GM23338 (cell line): Measurements from ENCODE around the gene OGFRL1. TPM values are rescaled to one million over a fixed set of nuclear protein-coding genes. Genes with fewer than 3 reads are reported as not detected.

ENCODE experiments used
- ATAC-seq: fragments of 200-7000 bp; cut with Tn5 transposase; 3 replicates; pipeline ENCODE4 v1.9.1; 2020
- DNase-seq: peaks from one replicate; pipeline ENCODE4 v3.0.0-alpha.2; 2015; ENCODE audit warnings: low spot score
- H2AFZ ChIP-seq: fragments of 200-600 bp; sonication (generic); 2 replicates; pipeline ENCODE4 v1.8.0; 2016; ENCODE audit warnings: antibody characterized with exemption, mild to moderate bottlenecking, moderate library complexity
- H3F3A ChIP-seq: fragments of 200-600 bp; sonication (generic); replicated peaks from 2 replicates; pipeline ENCODE4 v1.8.0; 2017; ENCODE audit warnings: antibody characterized with exemption, mixed run types, low read depth
- H3K27ac ChIP-seq: fragments of 200-600 bp; sonication (generic); 2 replicates; pipeline ENCODE4 v1.6.1; 2016; ENCODE audit warnings: low read depth
- H3K27me3 ChIP-seq: fragments of 200-600 bp; sonication (generic); 2 replicates; pipeline ENCODE4 v1.8.0; 2016; ENCODE audit warnings: mild to moderate bottlenecking, mixed run types, moderate library complexity; ENCODE audit not compliant: insufficient read depth
- H3K36me3 ChIP-seq: fragments of 200-600 bp; sonication (generic); 2 replicates; pipeline ENCODE4 v1.8.0; 2016; ENCODE audit warnings: mild to moderate bottlenecking; ENCODE audit not compliant: insufficient read depth
- H3K4me1 ChIP-seq: fragments of 200-600 bp; sonication (generic); 2 replicates; pipeline ENCODE4 v1.8.0; 2016; ENCODE audit warnings: mild to moderate bottlenecking, moderate library complexity; ENCODE audit not compliant: insufficient read depth
- H3K4me2 ChIP-seq: fragments of 200-600 bp; sonication (generic); 2 replicates; pipeline ENCODE4 v1.7.1; 2017; ENCODE audit warnings: mixed run types
- H3K4me3 ChIP-seq: fragments of 200-600 bp; sonication (generic); 2 replicates; pipeline ENCODE4 v1.6.1; 2016; ENCODE audit warnings: mixed run types
- H3K79me2 ChIP-seq: fragments of 200-600 bp; sonication (generic); replicated peaks from 2 replicates; pipeline ENCODE4 v1.8.0; 2017; ENCODE audit warnings: mild to moderate bottlenecking; ENCODE audit not compliant: insufficient read depth
- H3K9me2 ChIP-seq: fragments of 200-600 bp; sonication (generic); 2 replicates; pipeline ENCODE4 v1.8.0; 2017; ENCODE audit not compliant: insufficient read depth
- H4K20me1 ChIP-seq: fragments of 200-600 bp; sonication (generic); replicated peaks from 2 replicates; pipeline ENCODE4 v1.8.0; 2017; ENCODE audit warnings: mild to moderate bottlenecking; ENCODE audit not compliant: insufficient read depth
- H3K27ac Mint-ChIP-seq: 2 replicates; pipeline ENCODE4 v1.8.0; 2020; ENCODE audit warnings: inconsistent platforms, mild to moderate bottlenecking, moderate library complexity, mixed read lengths
- H3K27me3 Mint-ChIP-seq: 3 replicates; pipeline ENCODE4 v1.8.0; 2022; ENCODE audit warnings: low read depth, mild to moderate bottlenecking, moderate library complexity, mixed read lengths, inconsistent platforms; ENCODE audit not compliant: insufficient read depth, poor library complexity
- H3K36me3 Mint-ChIP-seq: 3 replicates; pipeline ENCODE4 v1.8.0; 2021; ENCODE audit warnings: low read depth, mild to moderate bottlenecking, inconsistent platforms, moderate library complexity, mixed read lengths
- H3K4me1 Mint-ChIP-seq: 3 replicates; pipeline ENCODE4 v1.8.0; 2020; ENCODE audit warnings: mild to moderate bottlenecking, inconsistent platforms, mixed read lengths
- H3K4me3 Mint-ChIP-seq: 3 replicates; pipeline ENCODE4 v1.8.0; 2021; ENCODE audit warnings: moderate library complexity, mild to moderate bottlenecking, inconsistent platforms, mixed read lengths
- H3K9me3 Mint-ChIP-seq: 3 replicates; pipeline ENCODE4 v1.8.0; 2020; ENCODE audit warnings: moderate library complexity, mild to moderate bottlenecking, inconsistent platforms, mixed read lengths
- CREB1 ChIP-seq: fragments of 250-450 bp; sonication (Bioruptor Pico); IDR thresholded peaks from 2 replicates; pipeline ENCODE4 v1.5.0; 2020; ENCODE audit warnings: low read depth, mild to moderate bottlenecking, moderate library complexity
- EZH2phosphoT487 ChIP-seq: fragments of 200-600 bp; sonication (generic); IDR thresholded peaks from one replicate; pipeline ENCODE4 v1.8.1; 2018; ENCODE audit warnings: antibody characterized with exemption; ENCODE audit not compliant: unreplicated experiment
- JUNB ChIP-seq: IDR thresholded peaks from one replicate; pipeline ENCODE4 v1.6.1; 2016; ENCODE audit warnings: antibody characterized with exemption; ENCODE audit not compliant: unreplicated experiment
- NANOG ChIP-seq: IDR thresholded peaks from 2 replicates; pipeline ENCODE4 v1.6.1; 2016; ENCODE audit warnings: antibody characterized with exemption, borderline replicate concordance
- POLR2AphosphoS5 ChIP-seq: IDR thresholded peaks from 2 replicates; pipeline ENCODE4 v1.6.1; 2016; ENCODE audit warnings: antibody characterized with exemption, low read depth
- STAT1 ChIP-seq: IDR thresholded peaks from one replicate; pipeline ENCODE4 v1.6.1; 2016; ENCODE audit warnings: antibody characterized with exemption; ENCODE audit not compliant: unreplicated experiment
- polyA plus RNA-seq: library from polyadenylated mRNA; unstranded; fragments of >200 nt; fragmentation: Nextera tagmentation; extraction: Ambion mirVana; gene quantifications from 2 replicates; pipeline ENCODE4 v1.2.1, GENCODE V29; 2016
- total RNA-seq: library from RNA; depleted of rRNA; stranded (reverse); fragments of >200 nt; shearing (Covaris generic); gene quantifications from 2 replicates; pipeline ENCODE4 v1.2.3, GENCODE V29; 2014
- TF ChIP-seq, protein P1 (sequence below): IDR thresholded peaks from one replicate; pipeline ENCODE4 v1.6.1; 2018; ENCODE audit warnings: antibody characterized with exemption; ENCODE audit not compliant: unreplicated experiment
- TF ChIP-seq, protein P2 (sequence below), 2 experiments: fragments of 200-600 bp in 1 of 2; sonication (generic) in 1 of 2; conservative IDR thresholded peaks; 2 replicates each; pipeline versions ENCODE4 v1.5.1 to v1.6.1; 2016 to 2017; ENCODE audit warnings: antibody characterized with exemption in 2 of 2, low read depth in 2 of 2, mild to moderate bottlenecking in 2 of 2, moderate library complexity in 1 of 2
- TF ChIP-seq, protein P3 (sequence below): fragments of 250-450 bp; sonication (Bioruptor Pico); IDR thresholded peaks from 2 replicates; pipeline ENCODE4 v1.5.0; 2020; ENCODE audit warnings: mild to moderate bottlenecking, moderate library complexity

The OGFRL1 gene
- total and polyA plus RNA-seq, 2 experiments from 2014 or later, result 4.2 to 10.0 TPM

DNA sequence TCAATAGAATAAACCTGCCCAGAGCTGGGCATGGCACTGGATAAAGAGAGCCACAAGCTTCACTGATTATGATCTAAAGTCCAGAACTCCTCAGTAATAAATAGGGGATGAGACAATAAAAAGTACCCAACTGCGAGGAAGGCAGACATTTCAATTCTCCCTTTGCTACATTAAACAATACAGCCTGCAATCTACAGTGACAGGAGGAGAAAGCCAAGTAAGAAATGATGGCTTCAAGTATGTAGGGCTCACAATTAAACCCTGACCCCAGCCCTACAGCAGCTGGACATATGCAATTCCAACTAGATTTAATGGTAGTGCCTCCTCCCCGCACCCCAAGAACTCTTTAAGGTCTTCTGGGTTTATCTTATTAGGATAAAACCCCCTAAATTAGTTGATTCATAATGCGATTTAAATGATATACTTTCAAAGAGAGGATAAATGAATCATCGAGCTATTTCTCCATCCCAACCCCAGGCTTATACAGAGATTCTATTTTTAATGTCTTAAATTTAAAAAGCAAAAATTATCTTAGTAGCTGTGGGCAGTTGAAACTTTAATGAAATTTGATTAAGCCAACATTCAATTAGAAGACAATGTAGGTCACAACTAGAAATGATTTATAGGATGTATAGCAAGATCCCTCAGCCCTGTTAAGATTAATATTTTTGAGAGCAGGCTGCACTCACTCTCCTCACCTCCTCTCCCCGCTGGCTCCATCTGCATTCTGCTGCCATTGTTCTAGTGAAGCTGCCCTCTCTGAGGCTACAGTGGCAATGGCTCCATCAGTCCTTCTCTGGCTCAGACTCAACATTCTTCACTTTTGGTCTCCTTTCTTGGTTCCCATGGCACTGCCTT, 57.1 kb downstream of the OGFRL1 start:
- Histone ChIP-seq H3K4me3 (no peak overlapping the region), H4K20me1 (no peaks in the 10 kb centered on the region), H3K4me1 (no peaks in the 10 kb centered on the region), H3K36me3 (no peaks in the 10 kb centered on the region), H2AFZ (no peak overlapping the region), H3K79me2 (no peaks in the 10 kb centered on the region), H3K4me2 (no peak overlapping the region), H3K27me3 (no peaks in the 10 kb centered on the region), H3F3A (no peaks in the 10 kb centered on the region), H3K27ac (no peak overlapping the region), H3K9me2 (0 out of 2 replicates have a peak, but pooled peaks cover 8% of the 10 kb centered on the region)
- DNase-seq (no peak), ATAC-seq (no peak)
- Mint-ChIP-seq H3K4me1 (peaks cover 16% of the 10 kb centered on the region), H3K36me3 (no peaks in the 10 kb centered on the region), H3K27me3 (no peaks in the 10 kb centered on the region), H3K27ac (no peak overlapping the region), H3K4me3 (no peak overlapping the region), H3K9me3 (no peaks in the 10 kb centered on the region)
- TF ChIP-seq CREB1 (CRISPR knock-in tag) (no peak), EZH2phosphoT487 (no peak), POLR2AphosphoS5 (no peak), JUNB (no peak), STAT1 (no peak), NANOG (no peak)
- TF ChIP-seq, protein P1, sequence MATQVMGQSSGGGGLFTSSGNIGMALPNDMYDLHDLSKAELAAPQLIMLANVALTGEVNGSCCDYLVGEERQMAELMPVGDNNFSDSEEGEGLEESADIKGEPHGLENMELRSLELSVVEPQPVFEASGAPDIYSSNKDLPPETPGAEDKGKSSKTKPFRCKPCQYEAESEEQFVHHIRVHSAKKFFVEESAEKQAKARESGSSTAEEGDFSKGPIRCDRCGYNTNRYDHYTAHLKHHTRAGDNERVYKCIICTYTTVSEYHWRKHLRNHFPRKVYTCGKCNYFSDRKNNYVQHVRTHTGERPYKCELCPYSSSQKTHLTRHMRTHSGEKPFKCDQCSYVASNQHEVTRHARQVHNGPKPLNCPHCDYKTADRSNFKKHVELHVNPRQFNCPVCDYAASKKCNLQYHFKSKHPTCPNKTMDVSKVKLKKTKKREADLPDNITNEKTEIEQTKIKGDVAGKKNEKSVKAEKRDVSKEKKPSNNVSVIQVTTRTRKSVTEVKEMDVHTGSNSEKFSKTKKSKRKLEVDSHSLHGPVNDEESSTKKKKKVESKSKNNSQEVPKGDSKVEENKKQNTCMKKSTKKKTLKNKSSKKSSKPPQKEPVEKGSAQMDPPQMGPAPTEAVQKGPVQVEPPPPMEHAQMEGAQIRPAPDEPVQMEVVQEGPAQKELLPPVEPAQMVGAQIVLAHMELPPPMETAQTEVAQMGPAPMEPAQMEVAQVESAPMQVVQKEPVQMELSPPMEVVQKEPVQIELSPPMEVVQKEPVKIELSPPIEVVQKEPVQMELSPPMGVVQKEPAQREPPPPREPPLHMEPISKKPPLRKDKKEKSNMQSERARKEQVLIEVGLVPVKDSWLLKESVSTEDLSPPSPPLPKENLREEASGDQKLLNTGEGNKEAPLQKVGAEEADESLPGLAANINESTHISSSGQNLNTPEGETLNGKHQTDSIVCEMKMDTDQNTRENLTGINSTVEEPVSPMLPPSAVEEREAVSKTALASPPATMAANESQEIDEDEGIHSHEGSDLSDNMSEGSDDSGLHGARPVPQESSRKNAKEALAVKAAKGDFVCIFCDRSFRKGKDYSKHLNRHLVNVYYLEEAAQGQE, result no peak
- TF ChIP-seq, protein P2, sequence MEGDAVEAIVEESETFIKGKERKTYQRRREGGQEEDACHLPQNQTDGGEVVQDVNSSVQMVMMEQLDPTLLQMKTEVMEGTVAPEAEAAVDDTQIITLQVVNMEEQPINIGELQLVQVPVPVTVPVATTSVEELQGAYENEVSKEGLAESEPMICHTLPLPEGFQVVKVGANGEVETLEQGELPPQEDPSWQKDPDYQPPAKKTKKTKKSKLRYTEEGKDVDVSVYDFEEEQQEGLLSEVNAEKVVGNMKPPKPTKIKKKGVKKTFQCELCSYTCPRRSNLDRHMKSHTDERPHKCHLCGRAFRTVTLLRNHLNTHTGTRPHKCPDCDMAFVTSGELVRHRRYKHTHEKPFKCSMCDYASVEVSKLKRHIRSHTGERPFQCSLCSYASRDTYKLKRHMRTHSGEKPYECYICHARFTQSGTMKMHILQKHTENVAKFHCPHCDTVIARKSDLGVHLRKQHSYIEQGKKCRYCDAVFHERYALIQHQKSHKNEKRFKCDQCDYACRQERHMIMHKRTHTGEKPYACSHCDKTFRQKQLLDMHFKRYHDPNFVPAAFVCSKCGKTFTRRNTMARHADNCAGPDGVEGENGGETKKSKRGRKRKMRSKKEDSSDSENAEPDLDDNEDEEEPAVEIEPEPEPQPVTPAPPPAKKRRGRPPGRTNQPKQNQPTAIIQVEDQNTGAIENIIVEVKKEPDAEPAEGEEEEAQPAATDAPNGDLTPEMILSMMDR (conservative IDR thresholded peaks at IDR 0.05; ENCODE audit: low read depth in 2 of 2), result no peak
- TF ChIP-seq, protein P3, sequence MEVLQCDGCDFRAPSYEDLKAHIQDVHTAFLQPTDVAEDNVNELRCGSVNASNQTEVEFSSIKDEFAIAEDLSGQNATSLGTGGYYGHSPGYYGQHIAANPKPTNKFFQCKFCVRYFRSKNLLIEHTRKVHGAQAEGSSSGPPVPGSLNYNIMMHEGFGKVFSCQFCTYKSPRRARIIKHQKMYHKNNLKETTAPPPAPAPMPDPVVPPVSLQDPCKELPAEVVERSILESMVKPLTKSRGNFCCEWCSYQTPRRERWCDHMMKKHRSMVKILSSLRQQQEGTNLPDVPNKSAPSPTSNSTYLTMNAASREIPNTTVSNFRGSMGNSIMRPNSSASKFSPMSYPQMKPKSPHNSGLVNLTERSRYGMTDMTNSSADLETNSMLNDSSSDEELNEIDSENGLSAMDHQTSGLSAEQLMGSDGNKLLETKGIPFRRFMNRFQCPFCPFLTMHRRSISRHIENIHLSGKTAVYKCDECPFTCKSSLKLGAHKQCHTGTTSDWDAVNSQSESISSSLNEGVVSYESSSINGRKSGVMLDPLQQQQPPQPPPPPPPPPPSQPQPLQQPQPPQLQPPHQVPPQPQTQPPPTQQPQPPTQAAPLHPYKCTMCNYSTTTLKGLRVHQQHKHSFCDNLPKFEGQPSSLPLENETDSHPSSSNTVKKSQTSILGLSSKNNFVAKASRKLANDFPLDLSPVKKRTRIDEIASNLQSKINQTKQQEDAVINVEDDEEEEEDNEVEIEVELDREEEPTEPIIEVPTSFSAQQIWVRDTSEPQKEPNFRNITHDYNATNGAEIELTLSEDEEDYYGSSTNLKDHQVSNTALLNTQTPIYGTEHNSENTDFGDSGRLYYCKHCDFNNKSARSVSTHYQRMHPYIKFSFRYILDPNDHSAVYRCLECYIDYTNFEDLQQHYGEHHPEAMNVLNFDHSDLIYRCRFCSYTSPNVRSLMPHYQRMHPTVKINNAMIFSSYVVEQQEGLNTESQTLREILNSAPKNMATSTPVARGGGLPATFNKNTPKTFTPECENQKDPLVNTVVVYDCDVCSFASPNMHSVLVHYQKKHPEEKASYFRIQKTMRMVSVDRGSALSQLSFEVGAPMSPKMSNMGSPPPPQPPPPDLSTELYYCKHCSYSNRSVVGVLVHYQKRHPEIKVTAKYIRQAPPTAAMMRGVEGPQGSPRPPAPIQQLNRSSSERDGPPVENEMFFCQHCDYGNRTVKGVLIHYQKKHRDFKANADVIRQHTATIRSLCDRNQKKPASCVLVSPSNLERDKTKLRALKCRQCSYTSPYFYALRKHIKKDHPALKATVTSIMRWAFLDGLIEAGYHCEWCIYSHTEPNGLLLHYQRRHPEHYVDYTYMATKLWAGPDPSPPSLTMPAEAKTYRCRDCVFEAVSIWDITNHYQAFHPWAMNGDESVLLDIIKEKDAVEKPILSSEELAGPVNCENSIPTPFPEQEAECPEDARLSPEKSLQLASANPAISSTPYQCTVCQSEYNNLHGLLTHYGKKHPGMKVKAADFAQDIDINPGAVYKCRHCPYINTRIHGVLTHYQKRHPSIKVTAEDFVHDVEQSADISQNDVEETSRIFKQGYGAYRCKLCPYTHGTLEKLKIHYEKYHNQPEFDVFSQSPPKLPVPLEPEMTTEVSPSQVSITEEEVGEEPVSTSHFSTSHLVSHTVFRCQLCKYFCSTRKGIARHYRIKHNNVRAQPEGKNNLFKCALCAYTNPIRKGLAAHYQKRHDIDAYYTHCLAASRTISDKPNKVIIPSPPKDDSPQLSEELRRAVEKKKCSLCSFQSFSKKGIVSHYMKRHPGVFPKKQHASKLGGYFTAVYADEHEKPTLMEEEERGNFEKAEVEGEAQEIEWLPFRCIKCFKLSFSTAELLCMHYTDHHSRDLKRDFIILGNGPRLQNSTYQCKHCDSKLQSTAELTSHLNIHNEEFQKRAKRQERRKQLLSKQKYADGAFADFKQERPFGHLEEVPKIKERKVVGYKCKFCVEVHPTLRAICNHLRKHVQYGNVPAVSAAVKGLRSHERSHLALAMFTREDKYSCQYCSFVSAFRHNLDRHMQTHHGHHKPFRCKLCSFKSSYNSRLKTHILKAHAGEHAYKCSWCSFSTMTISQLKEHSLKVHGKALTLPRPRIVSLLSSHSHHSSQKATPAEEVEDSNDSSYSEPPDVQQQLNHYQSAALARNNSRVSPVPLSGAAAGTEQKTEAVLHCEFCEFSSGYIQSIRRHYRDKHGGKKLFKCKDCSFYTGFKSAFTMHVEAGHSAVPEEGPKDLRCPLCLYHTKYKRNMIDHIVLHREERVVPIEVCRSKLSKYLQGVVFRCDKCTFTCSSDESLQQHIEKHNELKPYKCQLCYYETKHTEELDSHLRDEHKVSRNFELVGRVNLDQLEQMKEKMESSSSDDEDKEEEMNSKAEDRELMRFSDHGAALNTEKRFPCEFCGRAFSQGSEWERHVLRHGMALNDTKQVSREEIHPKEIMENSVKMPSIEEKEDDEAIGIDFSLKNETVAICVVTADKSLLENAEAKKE (CRISPR knock-in tag), result no peak
